22Rv1 (cell line): ENCODE data around the gene TRIP12.

Experiments used
- CTCF ChIP-seq: fragments of 450-650 bp; IDR thresholded peaks from 2 replicates; pipeline ENCODE4 v1.5.1; 2017; ENCODE audit warnings: mild to moderate bottlenecking
- ZFX ChIP-seq: fragments of 450-650 bp; IDR thresholded peaks from 2 replicates; pipeline ENCODE4 v1.6.1; 2017; ENCODE audit warnings: antibody characterized with exemption, borderline replicate concordance

DNA sequence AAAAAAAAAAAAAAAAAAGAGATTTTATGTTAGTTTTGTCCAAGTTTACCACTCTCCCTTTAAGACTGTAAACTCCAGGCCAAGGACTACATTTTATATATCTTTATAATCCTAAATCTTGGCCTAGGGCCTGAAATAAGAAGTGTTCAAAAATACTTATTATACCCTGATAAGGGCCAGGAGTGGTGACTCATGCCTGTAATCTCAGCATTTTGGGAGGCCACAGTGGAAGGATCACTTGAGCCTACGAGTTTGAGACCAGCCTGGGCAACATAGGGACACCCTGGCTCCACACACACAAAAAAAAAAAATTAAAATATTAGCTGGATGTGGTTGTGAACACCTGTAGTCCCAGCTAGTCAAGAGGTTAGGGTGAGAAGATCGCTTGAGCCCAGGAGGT, 12.7 kb downstream of the TRIP12 start:
- TF ChIP-seq CTCF (no peak), ZFX (no peak)
